NCI-H2029 treated with DMSO at 0.1 percent for 48 hours (cell line): Measurements from ENCODE around the gene IAPP.
"Not testable (repeated sequence)": the region's sequence is repeated elsewhere in the genome, so short reads cannot be mapped to it uniquely, and the experiment has no call there.

Source experiments
- DNase-seq: peaks from one replicate; lab custom pipeline; 2025; lab: John Stamatoyannopoulos, UW

The IAPP gene

DNA sequence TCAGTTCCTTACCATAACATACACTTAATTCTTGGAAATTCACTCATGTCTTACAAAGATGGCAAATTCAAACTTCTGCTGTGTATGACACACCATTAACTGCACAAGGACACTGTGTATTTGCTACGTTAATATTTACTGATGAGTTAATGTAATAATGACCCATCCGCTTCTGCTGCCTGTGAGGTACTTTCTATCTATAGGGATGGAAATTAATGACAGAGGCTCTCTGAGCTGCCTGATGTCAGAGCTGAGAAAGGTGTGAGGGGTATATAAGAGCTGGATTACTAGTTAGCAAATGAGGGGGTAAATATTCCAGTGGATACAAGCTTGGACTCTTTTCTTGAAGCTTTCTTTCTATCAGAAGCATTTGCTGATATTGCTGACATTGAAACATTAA is at the start of gene IAPP:
Gene IAPP (plus strand): TSS at position 301 of the 400 bp plus-strand sequence. CDS start 450 bp downstream, outside the sequence.
- DNase-seq = no peak

DNA sequence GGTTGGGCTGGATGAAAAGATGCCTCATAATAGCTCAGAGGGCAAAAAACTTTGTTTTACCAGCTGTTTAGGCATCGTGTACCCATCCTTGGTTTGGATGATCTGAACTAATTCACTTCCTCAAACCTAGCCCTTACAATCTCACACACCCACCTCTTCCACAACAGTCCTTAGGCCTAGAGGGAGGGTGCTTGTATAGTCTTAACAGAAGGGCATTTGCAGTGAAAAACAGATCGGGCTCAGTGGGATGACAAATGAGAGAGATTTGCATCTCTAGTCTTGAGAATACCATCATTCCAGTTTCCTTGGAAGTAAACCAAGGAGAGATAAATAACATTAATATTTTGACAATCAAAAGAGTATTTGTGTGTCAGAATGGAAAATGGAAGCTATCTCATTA is 49.0 kb upstream of the IAPP start:
- no peak for DNase-seq

DNA sequence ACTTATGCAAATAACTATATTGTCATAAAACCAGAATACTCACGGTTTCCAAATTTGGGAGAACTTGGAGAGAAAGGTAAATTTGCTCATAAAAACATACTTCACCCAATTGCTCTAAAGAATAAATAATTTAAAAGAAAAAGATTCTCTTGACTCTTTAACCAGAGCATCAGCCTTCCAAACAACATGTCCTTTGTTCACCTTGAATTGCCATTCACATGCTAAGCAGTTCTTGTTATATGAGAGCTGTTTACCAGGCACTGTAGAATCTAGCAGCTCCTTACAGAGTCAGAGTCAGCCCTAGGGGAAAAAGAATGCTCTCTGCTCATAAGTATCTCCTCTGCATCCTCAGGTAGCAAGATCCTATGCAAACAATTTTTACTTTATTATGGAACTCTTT is 48.2 kb upstream of the IAPP start:
- no peak for DNase-seq

DNA sequence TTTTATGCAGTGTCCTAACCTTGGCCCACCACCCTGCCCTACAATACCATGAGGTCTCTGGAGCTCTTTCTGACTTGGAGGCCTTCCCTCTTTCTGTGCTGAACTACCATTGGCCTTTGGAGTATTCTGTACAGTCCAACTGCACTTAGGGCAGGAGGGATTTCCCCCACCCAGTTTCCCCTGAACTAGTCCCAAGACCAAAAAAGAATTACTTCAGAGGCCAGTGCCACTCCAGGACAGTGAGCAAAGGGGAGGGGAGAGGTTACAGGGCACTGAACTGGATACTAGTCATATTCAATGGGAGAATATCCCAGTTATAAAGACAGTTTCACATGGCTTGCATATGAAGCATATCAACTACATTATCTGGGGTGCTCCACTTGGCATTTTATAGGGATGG is 44.1 kb upstream of the IAPP start:
- DNase-seq = no peak

DNA sequence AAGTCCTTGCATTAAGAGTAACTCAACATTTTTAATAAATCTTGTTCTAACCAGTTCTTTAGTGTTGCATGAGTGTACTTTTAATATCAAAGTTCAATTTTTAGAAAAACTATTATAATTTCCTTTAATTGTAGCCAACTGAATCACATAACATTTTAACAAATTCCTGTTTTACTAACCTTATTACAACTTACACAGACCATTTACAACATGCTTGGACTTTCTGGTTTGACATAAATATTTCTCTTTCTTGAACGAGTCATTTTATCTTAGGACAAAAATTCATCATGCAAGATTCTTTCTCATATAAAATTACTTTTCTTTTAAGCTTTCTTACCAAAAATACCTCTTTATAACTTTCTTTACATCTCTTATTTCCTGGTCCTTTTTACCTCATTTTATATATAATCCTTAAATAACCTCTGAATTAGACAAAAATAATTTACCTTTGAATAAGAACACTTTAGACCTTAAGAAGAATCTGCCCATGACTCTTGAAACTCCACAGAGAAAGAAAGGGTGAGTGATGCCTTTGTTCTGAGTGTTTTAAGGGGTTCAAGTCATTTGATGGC is 41.9 kb upstream of the IAPP start:
- DNase-seq = no peak

DNA sequence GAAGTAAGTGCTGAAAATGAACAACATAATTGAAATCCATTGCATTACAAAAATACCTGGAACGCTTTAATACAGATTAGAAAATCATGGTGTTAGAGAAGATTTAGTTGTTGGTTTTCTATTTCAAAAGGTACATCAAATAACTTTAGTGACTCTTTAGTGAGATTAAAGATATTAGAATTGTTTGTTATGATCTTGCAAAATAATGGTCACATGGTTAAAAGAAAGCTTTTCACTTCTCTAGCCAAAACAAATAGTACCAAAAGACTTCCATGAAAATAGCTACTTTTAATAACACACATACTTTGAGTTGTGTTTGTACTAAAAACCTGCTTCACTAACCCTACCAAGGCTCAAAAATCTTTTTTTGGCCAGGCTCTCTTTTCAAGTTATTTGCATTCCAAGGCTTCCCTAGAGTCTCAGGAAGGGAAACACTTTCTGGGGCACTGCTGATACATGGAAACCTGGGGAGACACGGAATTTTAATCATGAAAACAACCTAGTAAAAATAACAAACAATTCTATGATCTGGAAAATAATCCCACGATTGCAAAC is 37.9 kb upstream of the IAPP start, which contains the start of gene SLCO1A2:
Gene SLCO1A2 (minus strand): TSS at position 147 of the 555 bp plus-strand sequence. CDS start 270 bp downstream, outside the sequence.
- DNase-seq = no peak

DNA sequence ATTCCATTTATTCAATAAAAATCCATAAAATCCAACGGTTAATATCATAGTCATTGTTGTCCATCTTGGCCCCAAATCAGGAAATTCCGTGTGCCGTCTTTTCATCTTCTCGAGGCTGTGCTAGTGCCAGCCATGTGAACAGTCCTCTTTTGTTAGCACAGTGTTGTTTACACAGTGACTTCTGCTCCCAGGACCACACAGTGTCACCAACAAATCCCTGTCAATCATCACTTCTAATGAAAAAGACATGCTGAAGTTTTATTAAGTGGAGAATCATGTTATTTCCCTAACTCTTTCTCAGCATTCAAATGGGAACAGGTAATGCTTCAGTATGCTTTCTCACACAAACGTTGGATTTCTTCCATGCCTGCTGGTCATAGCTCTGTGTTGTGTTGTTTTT is 36.0 kb upstream of the IAPP start:
- DNase-seq = no peak

DNA sequence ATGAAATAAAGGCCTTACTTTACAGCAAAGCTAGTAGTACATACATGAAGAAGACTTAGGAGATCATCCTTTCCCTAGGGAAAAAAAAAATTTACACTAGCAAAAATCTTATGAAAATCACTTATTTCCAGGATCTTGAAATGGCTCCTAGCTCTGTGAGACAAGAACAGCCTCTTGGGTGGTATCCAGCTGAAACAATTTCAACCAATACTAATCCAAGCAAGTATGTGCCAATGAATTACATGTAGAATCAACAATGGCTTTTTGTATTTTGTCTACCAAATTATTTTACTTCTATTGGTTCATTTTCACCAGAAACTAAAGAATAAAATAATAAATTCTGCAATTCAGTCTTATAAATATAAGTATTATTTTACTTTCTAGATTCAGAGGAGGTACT is 35.2 kb upstream of the IAPP start:
- DNase-seq = no peak

DNA sequence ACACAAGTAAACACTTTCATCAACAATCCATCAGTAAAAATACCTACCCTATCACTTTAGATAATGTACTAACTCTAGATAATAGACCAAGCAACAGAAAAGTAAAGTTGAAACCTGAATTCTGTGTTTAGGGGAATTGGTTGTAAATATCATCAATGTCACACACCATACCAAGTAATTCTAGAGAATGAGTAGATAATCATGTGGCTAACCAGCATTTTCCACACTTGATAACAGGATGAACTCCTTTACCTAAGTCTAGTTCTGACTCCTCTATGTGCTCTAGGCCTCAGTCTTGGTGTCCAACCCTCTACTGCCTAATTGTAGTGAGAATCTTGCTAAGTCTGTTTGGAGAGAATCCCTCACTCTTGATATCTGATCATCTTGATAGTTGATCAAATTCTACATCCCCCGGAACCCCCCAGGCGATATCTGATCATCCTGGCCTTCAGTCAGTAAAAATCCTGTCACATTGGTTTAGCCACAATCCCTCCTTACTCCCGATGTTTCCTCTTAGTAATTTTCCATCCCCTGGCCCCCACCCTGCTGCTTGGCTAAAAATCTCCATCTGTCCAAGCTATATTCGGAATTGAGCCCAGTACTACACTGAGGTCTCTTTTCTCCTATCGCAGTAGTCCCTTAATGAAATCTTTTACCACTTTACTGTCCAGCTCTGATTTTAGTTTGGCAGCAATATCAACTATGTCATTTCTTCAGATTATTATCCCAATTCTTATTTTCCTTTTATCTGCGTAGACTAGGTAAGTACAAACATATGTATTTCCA is 34.5 kb upstream of the IAPP start:
- DNase-seq = no peak

DNA sequence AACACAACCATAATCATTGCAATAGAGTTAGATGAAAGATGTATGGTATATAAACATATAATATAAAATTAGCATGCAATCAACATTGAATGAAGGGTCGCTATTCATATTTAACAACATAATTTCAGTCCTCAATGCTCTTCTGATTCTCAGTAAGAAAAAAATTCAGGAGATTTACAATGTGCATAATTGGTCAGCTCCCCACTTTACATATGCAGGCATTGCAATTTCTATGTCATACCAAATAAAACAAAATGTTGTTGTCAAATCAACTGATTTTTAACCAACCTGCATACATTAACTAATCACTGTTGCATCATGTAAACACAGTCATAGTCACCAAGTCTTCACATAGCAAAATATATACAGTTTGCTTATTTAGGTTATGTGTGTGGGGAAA is 32.8 kb upstream of the IAPP start:
- DNase-seq = no peak

DNA sequence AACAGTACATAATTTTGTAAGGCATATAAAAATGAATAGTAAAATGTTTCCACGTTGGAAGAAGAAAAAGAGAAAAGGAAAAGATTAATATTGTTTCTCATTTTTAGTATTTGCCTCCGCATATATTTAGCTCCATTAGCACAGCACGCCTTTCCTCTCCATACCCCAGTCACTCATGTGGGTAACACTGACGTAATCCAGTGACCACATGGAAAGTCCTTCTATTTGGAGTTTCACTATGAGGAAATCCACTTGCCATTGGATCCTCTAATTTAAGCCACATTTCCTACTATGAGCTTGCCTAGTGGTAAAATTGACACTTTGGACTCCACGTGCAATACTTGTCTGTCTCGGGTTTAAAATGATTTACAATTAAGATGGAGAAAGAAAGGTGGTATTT is 32.3 kb upstream of the IAPP start:
- DNase-seq = no peak

DNA sequence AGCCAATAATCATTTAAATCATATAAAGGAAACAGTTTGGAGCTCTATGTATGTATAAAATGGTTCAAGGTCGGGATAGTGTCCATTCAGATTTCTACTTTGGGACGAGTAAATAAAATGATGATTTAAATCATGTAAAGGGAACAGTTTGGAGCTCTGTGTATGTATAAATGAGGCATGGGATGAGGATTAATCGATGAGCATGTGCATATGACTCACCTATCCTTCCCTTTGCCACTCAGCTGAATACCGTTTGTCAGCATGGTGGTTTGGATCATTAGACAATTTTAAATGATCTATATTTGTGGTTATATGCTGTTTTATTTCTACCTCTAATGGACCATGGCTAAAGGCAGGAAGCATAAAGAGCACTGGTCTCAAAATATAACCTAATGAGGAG is 30.9 kb upstream of the IAPP start:
- DNase-seq = no peak

DNA sequence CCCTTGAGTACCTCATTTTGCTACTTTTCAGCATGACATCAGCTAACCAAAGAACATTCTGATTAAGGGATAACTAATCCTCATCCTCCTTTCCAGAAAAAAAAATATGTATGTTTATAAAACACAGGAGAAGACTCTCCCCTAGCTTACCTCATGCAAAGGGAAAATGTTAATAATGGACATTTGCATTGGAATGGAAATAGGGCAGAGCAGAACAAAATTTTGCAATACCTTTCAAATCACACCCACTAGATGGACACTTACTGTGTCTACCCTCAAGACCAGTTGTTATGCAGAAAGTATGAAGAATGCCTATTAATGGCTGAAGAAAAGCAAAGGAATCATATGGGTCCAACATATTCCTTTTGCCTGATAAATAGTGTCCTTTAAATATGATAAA is 29.1 kb upstream of the IAPP start:
- no peak for DNase-seq

DNA sequence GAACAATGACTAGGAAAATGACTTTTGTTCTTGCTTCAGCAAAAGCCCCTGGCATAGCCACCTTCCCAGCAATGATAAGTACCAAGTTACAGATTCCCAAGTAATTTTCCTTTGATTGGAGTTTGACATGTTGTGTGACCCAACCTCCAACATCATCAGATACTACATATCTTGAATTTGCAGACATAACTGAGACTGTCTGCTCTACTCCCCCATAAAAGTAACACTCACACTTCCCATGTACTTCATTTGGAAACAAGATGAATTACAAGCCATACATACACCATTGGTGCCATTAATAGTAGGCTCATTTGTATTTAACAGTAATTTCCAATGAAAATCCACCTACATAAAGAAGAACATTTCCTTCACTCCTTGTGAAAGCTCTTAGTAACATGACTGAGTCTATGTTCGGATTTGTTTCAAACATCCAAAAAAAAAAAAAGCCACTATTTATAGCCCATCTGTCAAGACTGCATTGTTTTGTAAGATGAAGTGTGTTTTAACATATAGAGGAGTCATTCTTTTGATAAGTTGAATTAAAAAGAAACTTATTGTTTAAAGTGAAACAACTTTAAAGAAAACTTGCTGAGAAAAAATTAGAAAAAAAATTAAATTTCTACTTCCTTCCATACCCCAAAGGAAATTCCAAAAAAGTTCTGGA is 26.0 kb upstream of the IAPP start:
- no peak for DNase-seq

DNA sequence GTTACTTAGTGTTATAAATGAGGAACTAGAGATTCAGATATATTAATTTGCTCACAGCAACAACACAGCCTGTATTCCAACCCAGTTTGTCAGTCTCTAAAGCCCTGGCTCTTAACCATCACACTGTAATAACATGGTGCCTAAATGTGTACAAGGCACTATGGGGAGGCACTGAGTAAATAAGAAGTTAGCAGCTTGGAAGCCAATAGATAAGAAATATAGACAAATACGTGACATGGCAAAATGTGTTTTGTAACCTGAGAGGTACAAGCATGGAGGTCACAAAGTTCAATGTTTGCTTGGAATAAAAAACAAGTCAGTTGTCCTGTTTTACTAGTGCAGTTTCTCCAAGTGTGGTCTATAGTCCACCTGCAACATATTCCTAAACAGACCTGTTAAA is 21.7 kb upstream of the IAPP start:
- no peak for DNase-seq

DNA sequence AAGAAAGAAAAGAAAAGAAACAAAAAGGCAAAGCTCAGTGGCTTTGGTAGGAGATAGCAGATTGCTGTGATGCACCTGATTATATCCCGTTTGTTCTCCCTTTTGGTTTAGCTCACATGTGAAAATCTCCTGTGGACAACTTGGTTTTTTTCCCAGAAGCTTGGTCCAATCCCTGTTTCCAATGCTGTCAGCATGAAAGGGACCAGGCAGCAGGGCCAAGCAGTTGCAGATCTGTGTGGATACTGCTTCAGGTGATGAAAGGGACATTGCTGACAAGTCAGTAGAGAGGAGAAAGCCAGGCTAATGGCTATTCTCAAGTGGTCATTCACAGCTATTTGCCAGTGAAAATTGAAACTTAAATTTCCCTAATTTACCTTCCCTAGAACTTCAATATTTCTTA is 19.2 kb upstream of the IAPP start:
- no peak for DNase-seq

DNA sequence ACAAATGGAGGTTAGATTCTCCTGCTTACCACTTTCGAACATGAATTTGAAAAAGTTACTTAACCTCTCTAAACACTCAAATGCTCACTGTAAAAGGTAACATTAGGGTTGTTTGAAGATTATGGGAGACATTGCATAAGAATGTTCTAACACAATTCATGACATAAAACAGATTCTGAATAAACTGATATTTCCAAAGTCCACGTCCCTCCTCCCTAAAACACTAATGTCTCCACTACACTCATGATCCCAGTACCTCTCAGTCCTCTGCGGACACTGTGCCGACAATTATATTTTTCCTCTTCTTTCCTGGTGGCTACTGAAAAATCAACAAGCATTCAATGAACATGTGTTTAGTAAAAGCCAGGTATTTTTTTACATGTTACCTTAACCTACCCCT is 18.8 kb upstream of the IAPP start:
- DNase-seq = no peak

DNA sequence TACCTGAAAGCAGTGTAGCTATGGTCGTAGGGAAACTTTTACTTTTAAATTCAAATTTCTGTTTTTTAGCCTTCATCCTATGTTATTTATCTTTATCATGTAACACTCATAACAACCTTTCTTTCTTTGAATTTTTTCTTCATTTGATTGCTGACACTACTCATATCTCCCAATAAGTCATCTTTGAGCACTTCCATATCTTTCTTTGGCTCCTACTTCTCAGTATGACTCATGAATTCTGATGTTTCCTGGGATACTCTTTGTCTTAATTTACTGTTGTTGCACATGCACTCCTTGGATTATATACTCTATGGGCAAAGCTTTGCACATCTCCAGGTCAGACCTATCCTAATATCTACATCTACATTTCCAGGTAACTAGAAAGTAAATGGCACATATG is 18.1 kb upstream of the IAPP start:
- DNase-seq = no peak

DNA sequence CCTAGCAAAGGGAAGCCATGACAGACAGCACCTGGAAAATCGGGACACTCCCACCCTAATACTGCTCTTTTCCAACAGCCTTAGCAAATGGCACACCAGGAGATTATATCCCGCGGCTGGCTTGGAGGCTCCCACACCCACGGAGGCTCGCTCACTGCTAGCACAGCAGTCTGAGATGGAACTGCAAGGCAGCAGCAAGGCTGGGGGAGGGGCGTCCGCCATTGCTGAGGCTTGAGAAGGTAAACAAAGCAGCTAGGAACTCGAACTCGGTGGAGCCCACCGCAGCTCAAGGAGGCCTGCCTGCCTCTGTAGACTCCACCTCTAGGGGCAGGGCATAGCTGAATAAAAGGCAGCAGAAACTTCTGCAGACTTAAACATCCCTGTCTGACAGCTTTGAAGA is 12.1 kb upstream of the IAPP start:
- not testable (repeated sequence) for DNase-seq

DNA sequence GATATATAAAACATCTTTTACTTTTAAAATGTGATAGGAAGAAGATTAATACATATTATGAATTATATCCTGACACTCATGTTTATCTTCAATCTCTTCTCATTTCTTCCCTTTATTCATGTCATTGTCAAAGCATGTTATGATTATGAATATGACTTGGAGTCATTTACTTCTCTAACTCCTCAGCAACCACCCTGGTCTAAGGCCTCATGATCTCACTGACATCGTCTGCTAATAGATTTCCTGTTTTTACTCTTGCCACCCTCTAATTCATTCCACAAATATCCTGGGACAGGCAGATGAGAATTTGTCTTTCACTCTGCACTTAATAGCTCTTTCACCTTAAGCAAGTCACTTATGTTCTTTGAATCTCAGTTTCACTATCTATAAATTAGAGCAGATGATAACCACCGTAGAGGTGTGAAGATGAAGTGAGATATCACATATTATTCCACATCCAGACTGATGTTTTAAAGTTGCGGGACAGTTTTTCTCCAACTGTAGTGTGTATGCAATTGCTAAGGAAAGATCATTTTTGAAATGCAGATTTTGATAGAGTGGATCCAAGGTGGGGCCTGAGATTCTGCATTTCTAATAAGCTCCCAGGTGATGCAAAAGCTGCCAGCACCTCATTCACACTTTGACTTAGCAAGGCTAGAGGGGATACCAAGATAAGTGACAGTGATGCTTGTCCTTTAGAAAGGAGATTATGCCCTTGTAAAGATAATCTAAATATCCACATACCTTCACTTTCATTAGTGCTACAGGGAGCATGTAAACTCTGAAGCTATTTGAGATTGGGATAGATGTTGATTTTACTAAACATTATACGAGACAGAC is 3.3 kb upstream of the IAPP start:
- DNase-seq = no peak

DNA sequence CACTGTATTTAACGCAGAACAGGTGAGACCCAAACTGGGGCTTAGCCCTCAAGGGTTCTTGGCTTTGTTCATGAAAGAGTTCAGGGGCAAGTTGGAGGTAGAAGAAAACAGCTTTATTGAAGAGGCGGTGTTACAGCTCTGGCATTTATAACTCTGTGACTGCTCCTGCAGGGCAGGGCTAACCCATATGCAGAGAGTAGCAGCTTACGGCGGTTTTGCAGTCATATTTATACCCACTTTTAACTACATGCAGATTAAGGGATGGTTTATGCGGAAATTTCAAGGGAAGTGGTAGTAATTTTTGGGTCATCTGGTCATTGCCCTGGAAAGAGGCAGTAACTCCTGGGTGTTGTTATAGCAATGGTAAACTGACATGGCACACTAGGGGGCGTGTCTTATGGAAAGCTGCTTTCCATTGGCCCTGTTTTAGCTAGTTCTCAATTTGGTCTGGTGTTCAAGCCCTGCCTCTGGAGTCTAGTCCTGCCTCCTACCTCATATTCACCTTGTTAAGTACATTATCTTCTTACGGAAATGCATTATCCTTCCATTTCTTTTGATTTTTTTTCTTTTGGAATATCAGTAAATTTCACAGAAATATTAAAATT is 1.8 kb upstream of the IAPP start:
- no peak for DNase-seq

DNA sequence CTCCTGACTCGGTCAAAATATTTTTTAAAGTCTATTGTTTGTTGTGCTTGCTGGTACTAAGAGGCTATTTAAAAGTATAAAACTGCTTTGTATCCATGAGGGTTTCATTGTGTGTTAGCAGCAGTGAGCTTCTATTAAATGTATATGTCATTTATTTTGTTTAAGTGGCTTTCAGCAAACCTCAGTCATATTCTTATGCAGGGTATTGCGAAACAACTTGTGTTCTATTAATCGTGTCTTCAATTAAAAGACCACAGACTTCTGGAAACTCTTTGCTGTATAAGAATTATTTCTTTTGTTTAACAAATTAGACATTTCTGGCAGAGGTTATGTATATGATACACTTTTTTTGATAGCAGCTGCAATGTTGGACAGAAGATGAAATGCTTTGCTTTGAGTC is 6.5 kb downstream of the IAPP start:
- no peak for DNase-seq
